SK-N-MC (cell line): Measurements from ENCODE around the gene KCNMA1.

Experiments
- DNase-seq: peaks from one replicate; pipeline ENCODE4 v3.0.0-alpha.2; 2011; ENCODE audit warnings: low read depth, low spot score
- H3K27ac ChIP-seq: fragments of 200-600 bp; sonication (generic); 2 replicates; pipeline ENCODE4 v1.5.1; 2016; ENCODE audit warnings: mixed run types
- H3K36me3 ChIP-seq: fragments of 200-600 bp; sonication (generic); 2 replicates; pipeline ENCODE4 v1.6.1; 2017; ENCODE audit warnings: antibody characterized with exemption, low read length, mixed read lengths; ENCODE audit not compliant: insufficient read depth
- H3K4me3 ChIP-seq: fragments of 200-600 bp; sonication (generic); 2 replicates; pipeline ENCODE4 v1.5.1; 2016
- H3K9ac ChIP-seq: fragments of 200-600 bp; sonication (generic); 2 replicates; pipeline ENCODE4 v1.8.0; 2017; ENCODE audit warnings: mixed run types, mixed read lengths; ENCODE audit not compliant: insufficient read length
- H3K9me3 ChIP-seq: fragments of 200-600 bp; sonication (generic); 2 replicates; pipeline ENCODE4 v1.6.1; 2017; ENCODE audit warnings: low read depth, mild to moderate bottlenecking, antibody characterized with exemption, low read length, moderate library complexity, mixed read lengths
- EZH2 ChIP-seq: fragments of 200-600 bp; sonication (generic); IDR thresholded peaks from one replicate; pipeline ENCODE4 v1.6.1; 2017; ENCODE audit warnings: antibody characterized with exemption
- FOXP2 ChIP-seq: optimal IDR thresholded peaks from 2 replicates; pipeline ENCODE3; 2011; ENCODE audit warnings: mild to moderate bottlenecking, moderate library complexity; ENCODE audit not compliant: insufficient read depth; ENCODE audit errors: extremely low read length, control extremely low read depth
- POLR2AphosphoS5 ChIP-seq: IDR thresholded peaks from 2 replicates; pipeline ENCODE4 v1.6.1; 2012; ENCODE audit warnings: mild to moderate bottlenecking, low read depth, low read length, borderline replicate concordance

KCNMA1 gene

DNA sequence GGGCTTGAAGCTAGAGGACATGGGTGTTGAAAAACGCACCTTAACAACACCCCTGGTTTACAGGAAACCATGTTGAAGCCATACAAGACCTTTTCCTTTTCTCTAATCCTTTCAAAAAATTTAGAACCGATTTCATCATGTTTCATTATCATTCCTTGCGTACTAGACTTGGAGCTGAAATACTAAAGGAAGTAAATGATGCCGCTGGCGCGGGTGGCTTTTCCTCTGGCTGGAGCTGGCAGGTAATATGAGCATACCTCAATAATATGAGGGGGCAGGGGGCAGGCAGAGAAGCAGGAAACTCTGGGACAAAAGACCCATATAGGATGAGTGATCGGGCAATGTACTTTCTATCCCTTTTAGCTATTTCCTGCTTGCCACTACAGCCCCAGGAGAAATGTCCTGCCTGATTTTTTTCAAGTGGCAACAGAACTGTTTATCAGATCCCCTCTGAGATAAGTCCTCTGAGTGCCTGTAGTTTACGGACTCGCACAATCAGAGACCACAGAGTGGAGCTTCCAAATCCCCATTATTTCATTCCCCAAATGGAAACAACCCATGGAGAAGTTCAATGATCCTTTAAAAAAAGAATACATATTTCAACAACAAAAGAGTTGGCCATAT is 450.1 kb downstream of the KCNMA1 start:
- Histone ChIP-seq H3K4me3 (no peak overlapping the region), H3K9me3 (no peaks in the 10 kb centered on the region), H3K9ac (no peak overlapping the region), H3K36me3 (no peaks in the 10 kb centered on the region), H3K27ac (no peak overlapping the region)
- TF ChIP-seq EZH2 (no peak), FOXP2 (no peak), POLR2AphosphoS5 (no peak)
- DNase-seq = no peak

DNA sequence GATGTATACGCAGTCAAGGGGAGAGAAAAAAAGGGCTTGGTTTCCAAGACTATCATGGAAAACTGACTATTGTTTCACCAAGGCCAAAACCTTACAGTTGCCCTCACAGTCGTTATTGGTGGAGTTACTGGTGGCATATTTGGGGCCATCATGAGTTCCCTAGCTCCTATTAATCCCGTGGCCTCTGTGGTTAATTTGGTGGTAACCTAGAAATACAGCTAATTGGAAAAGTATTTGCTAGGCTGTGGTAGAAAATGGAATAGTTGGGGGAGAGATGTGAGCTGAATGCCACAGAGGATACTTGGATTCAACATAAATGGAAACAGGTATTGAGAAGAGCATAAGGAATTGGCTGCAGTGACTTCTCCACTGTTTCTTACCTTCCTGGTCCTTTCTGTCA is 450.7 kb downstream of the KCNMA1 start:
- no peaks in the 10 kb centered on the region for H3K9me3 ChIP-seq
- no peaks in the 10 kb centered on the region for H3K36me3 ChIP-seq
- no peak for DNase-seq
- TF ChIP-seq EZH2 (no peak), FOXP2 (no peak), POLR2AphosphoS5 (no peak)
- no peak overlapping the region for H3K9ac ChIP-seq
- no peak overlapping the region for H3K27ac ChIP-seq
- no peak overlapping the region for H3K4me3 ChIP-seq

- no peaks in the 10 kb centered on the region for H3K36me3 ChIP-seq
- TF ChIP-seq FOXP2 (no peak), POLR2AphosphoS5 (no peak), EZH2 (no peak)
- no peak overlapping the region for H3K27ac ChIP-seq
- H3K9ac ChIP-seq = no peak overlapping the region
- no peak overlapping the region for H3K4me3 ChIP-seq
- no peaks in the 10 kb centered on the region for H3K9me3 ChIP-seq
- no peak for DNase-seq
These were observed 451.9 kb downstream of the KCNMA1 start for GRCh38 chr10:77185696-77186095.

DNA sequence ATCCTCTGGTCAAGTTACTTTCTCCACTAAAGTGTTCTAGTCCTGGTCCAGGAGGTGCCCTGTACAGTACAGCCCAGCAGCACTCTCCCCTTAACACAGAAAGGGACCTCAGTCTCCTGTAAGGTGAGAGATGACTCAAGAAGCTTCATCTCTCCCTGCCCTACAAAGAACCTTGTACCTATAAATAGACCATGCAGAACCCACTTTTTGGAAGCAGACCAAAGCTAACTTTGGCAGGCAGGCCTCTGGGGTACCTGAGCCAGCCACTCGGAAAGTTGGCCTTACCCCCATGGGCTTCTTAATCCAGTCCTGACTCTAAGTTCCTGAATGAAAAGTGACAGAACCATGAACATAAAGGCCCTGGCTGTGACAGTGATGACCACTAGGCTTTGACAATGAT is 454.8 kb downstream of the KCNMA1 start:
- H3K4me3 ChIP-seq = no peak overlapping the region
- H3K9ac ChIP-seq = no peak overlapping the region
- H3K36me3 ChIP-seq = no peaks in the 10 kb centered on the region
- TF ChIP-seq FOXP2 (no peak), EZH2 (no peak), POLR2AphosphoS5 (no peak)
- H3K9me3 ChIP-seq = no peaks in the 10 kb centered on the region
- no peak overlapping the region for H3K27ac ChIP-seq
- no peak for DNase-seq

DNA sequence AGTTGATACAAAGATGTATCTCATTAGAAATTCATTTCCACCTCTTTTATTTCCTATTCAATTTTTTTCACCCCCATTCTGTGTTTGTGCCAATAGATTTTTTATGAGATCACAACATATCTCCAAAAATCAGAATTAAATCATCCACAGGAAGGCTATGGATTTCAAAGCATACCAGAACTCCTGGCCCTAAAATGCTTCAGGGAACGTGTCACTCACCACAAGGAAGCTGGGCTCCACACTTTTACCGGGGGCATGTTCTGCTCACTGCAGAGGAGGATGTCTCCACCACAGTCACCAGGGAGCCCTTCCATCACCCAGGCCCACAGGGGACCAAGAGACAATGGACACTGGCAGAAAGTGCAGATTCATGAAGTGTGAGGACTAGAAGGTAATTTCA is 456.8 kb downstream of the KCNMA1 start:
- H3K4me3 ChIP-seq = no peak overlapping the region
- no peaks in the 10 kb centered on the region for H3K9me3 ChIP-seq
- DNase-seq = no peak
- no peaks in the 10 kb centered on the region for H3K36me3 ChIP-seq
- H3K9ac ChIP-seq = no peak overlapping the region
- H3K27ac ChIP-seq = no peak overlapping the region
- TF ChIP-seq FOXP2 (no peak), POLR2AphosphoS5 (no peak), EZH2 (no peak)

DNA sequence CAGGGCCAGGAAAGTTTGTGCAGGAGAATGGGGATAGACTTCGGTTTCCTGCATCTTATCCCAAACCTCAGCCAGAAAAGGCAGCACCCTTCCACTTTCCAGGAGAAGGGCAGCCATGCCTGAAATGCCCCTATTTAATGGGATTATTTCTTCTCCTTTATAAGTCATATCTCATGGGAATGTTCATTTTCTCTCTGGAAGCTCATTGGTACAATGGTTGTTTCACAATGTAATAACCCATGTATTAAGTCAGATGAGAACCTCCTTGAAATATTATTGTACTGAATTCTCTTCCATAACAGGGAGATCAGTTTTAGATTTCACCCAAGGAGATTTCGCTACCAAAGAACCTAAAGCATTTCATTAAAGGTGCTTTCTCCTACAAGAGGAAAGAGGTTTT is 457.5 kb downstream of the KCNMA1 start:
- Histone ChIP-seq H3K9me3 (no peaks in the 10 kb centered on the region), H3K27ac (no peak overlapping the region), H3K4me3 (no peak overlapping the region), H3K36me3 (no peaks in the 10 kb centered on the region), H3K9ac (no peak overlapping the region)
- no peak for DNase-seq
- TF ChIP-seq EZH2 (no peak), FOXP2 (no peak), POLR2AphosphoS5 (no peak)

GRCh38 chr10:77179015-77179695 is 458.5 kb downstream of the KCNMA1 start:
- TF ChIP-seq FOXP2 (no peak), EZH2 (no peak), POLR2AphosphoS5 (no peak)
- no peak overlapping the region for H3K9ac ChIP-seq
- no peak for DNase-seq

GRCh38 chr10:77177589-77177988 is 460.0 kb downstream of the KCNMA1 start:
- Histone ChIP-seq H3K9ac (no peak overlapping the region), H3K9me3 (no peaks in the 10 kb centered on the region), H3K36me3 (no peaks in the 10 kb centered on the region), H3K27ac (no peak overlapping the region), H3K4me3 (no peak overlapping the region)
- no peak for TF ChIP-seq POLR2AphosphoS5
- no peak for TF ChIP-seq FOXP2
- no peak for TF ChIP-seq EZH2
- no peak for DNase-seq

More at GRCh38 chr10:77179015-77179695, 458.5 kb downstream of the KCNMA1 start:
- H3K9me3 ChIP-seq = no peaks in the 10 kb centered on the region
- H3K27ac ChIP-seq = no peak overlapping the region
- no peaks in the 10 kb centered on the region for H3K36me3 ChIP-seq
- H3K4me3 ChIP-seq = no peak overlapping the region

DNA sequence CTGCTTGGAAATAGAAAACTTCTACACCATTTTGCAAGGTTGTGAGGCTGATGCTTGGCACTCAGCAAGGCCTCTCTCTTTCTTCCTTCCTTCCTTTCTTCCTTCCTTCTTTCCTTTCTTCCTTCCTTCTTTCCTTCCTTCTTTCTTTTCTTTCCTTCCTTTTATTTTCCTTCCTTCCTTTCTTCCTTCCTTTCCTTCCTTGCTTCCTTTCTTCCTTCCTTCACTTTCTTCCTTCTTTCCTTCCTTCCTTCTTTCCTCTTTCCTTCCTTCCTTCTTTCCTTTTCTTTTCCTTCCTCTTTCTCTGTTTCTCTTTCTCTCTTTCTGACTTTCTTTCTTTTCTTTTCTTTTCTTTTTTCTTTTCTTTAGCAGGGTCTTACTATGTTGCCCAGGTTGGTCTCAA is 460.4 kb downstream of the KCNMA1 start:
- Histone ChIP-seq H3K27ac (no peak overlapping the region), H3K9ac (no peak overlapping the region), H3K9me3 (no peaks in the 10 kb centered on the region), H3K36me3 (no peaks in the 10 kb centered on the region), H3K4me3 (no peak overlapping the region)
- TF ChIP-seq EZH2 (no peak), FOXP2 (no peak), POLR2AphosphoS5 (no peak)
- DNase-seq = no peak
